GF-D8 (cell line): Measurements from ENCODE around the gene MPLKIP.
"Not testable (repeated sequence)": the region's sequence is repeated elsewhere in the genome, so short reads cannot be mapped to it uniquely, and the experiment has no call there.

Experiments used
- DNase-seq: peaks from one replicate; lab custom pipeline; 2025; lab: John Stamatoyannopoulos, UW

MPLKIP gene

GRCh38 chr7:40133561-40134427 is 628 bp downstream of the MPLKIP start:
- no peak for DNase-seq

DNA sequence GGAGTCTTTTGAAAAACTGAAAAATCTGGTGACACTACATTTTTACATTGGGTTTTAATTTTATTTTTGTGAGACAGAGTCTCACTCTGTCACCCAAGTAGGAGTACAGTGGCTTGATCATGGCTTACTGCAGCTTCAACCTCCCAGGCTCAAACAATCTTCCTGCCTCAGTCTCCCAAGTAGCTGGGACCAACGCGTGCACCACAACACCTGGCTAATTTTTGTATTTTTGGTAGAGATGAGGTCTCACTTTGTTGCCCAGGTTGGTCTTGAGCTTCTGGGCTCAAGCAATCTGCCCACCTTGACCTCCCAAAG is 11.5 kb downstream of the MPLKIP start:
- no peak for DNase-seq

- not testable (repeated sequence) for DNase-seq
Measured at GRCh38 chr7:40122100-40122939, 12.1 kb downstream of the MPLKIP start.

DNA sequence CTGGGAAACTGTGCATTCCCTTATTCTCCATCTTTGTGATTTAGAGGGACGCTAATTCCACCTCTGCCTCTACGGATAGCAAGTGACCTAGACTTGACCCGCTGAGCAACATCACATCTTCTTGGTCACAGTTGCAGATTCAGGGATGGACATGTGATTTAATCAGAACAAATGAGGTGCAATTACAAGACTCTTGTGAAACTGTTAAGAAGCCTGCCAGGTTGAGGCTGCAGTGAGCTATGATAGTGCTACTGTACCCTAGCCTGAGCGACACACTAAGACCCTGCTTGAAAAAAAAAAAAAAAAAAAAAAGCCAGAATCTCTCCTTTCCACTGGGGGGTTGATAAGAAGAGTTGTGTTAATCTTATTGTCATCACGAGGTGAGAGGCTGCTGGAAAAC is 14.4 kb downstream of the MPLKIP start:
- no peak for DNase-seq

DNA sequence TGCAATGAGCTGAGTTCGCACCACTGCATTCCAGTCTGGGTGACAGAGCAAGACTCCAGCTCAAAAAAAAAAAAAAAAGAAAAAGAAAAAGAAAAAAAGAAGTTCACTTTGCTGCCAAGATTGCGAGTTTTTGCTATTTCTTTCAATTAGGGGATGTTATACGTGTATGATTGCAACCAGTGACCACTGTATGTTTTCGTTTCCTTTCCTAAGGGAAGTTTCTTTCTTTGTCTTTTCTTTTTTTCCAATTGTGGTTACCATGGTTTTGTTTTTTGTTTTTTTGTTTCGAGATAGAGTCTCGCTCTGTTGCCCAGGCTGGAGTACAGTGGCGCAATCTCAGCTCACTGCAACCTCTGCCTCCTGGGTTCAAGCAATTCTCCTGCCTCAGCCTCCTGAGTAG is 16.2 kb downstream of the MPLKIP start:
- not testable (repeated sequence) for DNase-seq

DNA sequence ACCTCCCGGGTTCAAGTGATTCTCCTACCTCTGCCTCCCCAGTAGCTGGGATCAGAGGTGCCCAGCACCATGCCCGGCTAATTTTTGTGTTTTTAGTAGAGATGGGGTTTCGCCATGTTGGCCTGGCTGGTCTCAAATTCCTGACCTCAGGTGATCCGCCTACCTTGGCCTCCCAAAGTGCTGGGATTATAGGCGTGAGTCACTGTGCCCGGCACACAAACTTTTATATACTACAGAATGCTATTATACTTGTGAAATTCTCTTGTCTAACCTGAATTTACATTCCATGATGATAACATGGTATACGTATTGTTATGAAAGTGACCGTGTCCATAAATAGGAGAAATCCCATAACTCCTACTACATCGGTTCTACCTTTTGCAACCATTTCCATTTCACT is 17.2 kb downstream of the MPLKIP start:
- DNase-seq: not testable (repeated sequence)

DNA sequence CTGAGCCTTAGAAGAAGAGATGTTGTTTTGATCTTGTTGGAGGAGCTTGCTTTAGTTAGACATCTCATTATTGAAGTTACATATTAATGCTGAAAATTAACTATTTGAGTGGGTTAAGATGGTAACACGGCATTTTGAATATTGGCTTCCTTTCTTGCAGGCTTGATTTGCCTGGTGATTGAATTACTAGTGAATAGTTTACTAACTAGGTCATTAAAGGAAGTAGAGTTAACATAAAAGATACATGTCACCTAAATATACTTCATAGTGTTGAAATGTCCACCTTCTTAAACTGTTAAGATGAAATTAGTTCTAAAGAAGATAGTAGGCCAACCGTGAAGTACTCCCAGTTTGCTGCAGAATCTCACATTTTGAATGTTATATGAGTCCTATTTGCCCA is 18.5 kb downstream of the MPLKIP start:
- DNase-seq: no peak

- peak; percentile 22 for DNase-seq
Measured at GRCh38 chr7:40105879-40106473, 28.4 kb downstream of the MPLKIP start.

DNA sequence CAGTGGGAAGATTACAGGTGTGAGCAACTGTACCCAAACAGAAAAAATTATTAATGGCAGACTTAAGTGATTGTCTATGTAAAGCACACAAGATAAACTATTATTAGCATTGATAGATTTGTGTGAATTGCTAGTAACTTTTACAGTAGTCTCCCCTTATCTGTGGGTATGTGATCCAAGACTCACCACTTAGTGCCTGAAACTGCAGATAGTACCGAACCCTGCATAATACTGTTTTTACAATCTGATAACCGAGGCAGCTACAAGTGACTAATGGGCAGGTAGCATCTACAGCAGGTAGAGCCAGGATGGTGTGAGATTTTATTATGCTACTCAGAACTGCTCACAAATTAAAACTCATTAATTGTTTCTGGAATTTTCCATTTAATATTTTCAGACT is 31.5 kb downstream of the MPLKIP start:
- DNase-seq: no peak

GRCh38 chr7:40101201-40101600 is 33.2 kb downstream of the MPLKIP start:
- no peak for DNase-seq

GRCh38 chr7:40099837-40100236 is 34.6 kb downstream of the MPLKIP start:
- DNase-seq: no peak

GRCh38 chr7:40098810-40099209 is 35.6 kb downstream of the MPLKIP start:
- no peak for DNase-seq

GRCh38 chr7:40097728-40098127 is 36.7 kb downstream of the MPLKIP start:
- DNase-seq: no peak

GRCh38 chr7:40095695-40096327 is 38.6 kb downstream of the MPLKIP start:
- DNase-seq: no peak

DNA sequence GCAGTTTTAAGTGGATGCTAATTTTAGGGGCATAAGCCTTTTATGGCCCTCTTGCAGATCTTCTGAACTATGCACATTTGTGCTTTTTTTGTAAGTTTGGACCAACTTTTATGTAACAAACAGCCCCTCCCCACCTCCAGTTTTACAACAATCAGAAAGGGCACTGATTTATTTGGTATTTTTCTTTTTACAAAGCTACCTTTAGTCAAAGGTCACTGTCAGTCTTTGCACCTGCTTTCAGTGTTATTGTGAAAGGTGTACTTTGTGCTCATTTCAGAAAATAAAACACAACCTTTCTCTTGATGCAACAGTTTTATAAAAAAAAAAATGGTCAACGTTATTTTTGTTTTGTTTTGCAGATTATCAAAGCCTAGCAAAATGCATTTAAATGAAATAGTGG is 39.2 kb downstream of the MPLKIP start:
- no peak for DNase-seq

DNA sequence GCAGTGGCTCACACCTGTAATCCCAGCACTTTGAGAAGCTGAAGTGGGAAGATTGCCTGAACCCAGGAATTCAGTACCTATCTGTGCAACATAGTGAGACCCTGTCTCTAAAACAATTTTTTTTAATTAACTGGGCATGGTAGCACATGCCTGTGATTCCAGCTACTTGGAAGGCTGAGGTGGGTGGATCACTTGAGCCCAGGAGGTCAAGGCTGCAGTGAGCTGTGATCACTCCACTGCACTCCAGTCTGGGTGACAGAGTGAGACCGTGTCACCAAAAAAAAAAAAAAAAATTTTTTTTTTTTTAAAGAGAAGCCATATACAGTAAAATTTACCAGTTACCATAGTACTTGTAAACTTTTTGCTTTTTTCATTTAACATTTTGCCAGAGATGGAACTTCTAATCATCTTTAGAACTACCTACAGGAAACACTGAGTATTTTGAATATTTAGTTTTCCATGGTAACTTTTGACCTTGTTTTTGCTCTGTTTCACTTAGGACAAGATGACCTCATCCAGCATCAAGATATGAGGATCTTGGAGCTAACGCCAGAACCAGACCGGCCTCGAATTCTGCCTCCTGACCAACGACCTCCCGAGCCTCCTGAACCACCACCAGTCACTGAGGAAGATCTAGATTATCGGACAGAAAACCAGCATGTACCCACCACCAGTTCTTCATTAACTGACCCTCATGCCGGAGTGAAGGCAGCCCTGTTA is 40.6 kb downstream of the MPLKIP start:
- DNase-seq: no peak

DNA sequence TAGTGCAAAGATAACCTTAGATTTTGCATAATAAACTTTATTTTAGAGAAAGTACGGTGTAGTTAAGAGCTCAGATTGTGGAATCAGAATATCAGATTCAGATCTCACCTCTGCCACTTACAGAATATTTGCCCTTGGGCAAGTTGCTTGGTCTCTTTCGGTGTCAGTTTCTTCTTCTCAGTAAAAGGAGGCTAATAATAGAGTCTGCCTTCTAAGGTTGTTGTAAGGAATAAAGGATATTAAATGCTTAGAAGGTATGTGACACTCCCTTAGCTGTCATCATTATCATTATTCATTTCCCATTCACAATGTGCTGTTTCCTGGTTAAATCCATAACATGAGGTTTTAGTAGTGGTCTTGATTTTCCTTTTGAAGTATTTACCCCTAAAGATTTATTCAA is 42.2 kb downstream of the MPLKIP start:
- DNase-seq: no peak

DNA sequence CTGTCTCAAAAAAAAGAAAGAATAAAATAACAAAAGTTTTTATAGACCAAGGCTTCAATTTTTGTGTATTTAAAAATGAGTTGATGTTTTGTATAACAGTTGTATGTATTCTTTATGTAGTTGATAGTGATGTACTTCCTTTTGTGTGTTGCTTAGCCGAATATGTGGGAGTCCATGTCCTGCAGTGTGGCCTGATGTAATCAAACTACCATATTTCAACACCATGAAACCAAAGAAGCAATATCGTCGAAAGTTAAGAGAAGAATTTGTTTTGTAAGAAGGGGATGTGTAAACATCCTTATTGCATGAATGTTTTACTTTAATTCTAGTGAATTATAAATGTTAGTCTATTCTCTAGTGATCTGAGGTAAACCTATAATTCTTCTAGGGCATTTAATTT is 56.6 kb downstream of the MPLKIP start:
- DNase-seq: peak; percentile 86
